ACC112 (cell line): Measurements from ENCODE around the gene CASP7.

Experiments
- H2AFZ ChIP-seq: fragments of 200-600 bp; sonication (generic); one replicate; pipeline ENCODE4 v1.6.0; 2017; ENCODE audit warnings: antibody characterized with exemption, low read length; ENCODE audit not compliant: unreplicated experiment
- H3K27ac ChIP-seq: fragments of 200-600 bp; sonication (generic); 2 replicates; pipeline ENCODE4 v1.5.1; 2014; ENCODE audit warnings: low read depth, mild to moderate bottlenecking, antibody characterized with exemption, low read length, moderate library complexity
- H3K27me3 ChIP-seq: fragments of 200-600 bp; sonication (generic); 2 replicates; pipeline ENCODE4 v1.6.1; 2014; ENCODE audit warnings: mild to moderate bottlenecking, antibody characterized with exemption, low read length, moderate library complexity, mixed read lengths; ENCODE audit not compliant: insufficient read depth
- H3K36me3 ChIP-seq: fragments of 200-600 bp; sonication (generic); 2 replicates; pipeline ENCODE4 v1.6.1; 2016; ENCODE audit warnings: mild to moderate bottlenecking, antibody characterized with exemption, low read length, moderate library complexity, mixed read lengths; ENCODE audit not compliant: insufficient read depth
- H3K4me1 ChIP-seq: fragments of 200-600 bp; sonication (generic); one replicate; pipeline ENCODE4 v1.6.1; 2016; ENCODE audit warnings: low read length, mixed read lengths; ENCODE audit not compliant: insufficient read depth, unreplicated experiment, control insufficient read depth
- H3K4me3 ChIP-seq: fragments of 200-600 bp; sonication (generic); 2 replicates; pipeline ENCODE4 v1.5.1; 2014; ENCODE audit warnings: mild to moderate bottlenecking, low read depth, low read length
- H3K79me2 ChIP-seq: fragments of 200-600 bp; sonication (generic); one replicate; pipeline ENCODE4 v1.6.0; 2016; ENCODE audit warnings: low read length; ENCODE audit not compliant: control insufficient read depth, unreplicated experiment, insufficient read depth

The CASP7 gene

GRCh38 chr10:113665806-113666354, 13.8 kb upstream of the CASP7 start:
- H3K27me3 ChIP-seq: peaks cover 10% of the 10 kb centered on the region; the same call in 1 of the 2 replicates
- H3K27ac ChIP-seq: no peak overlapping the region
- no peaks in the 10 kb centered on the region for H3K79me2 ChIP-seq
- peaks cover 13% of the 10 kb centered on the region for H3K4me1 ChIP-seq
- H3K36me3 ChIP-seq: no peaks in the 10 kb centered on the region
- no peak overlapping the region for H2AFZ ChIP-seq
- no peak overlapping the region for H3K4me3 ChIP-seq

- Histone ChIP-seq H3K4me3 (no peak overlapping the region), H3K27me3 (peaks cover 17% of the 10 kb centered on the region), H2AFZ (no peak overlapping the region), H3K27ac (no peak overlapping the region), H3K36me3 (no peaks in the 10 kb centered on the region), H3K79me2 (no peaks in the 10 kb centered on the region), H3K4me1 (peaks cover 13% of the 10 kb centered on the region)
These were observed 12.9 kb upstream of the CASP7 start for GRCh38 chr10:113666682-113667252.

- Histone ChIP-seq H2AFZ (peak overlapping the region; percentile 43), H3K27ac (peak overlapping the region; percentile 60)
These were observed 739 bp downstream of the CASP7 start for GRCh38 chr10:113680190-113681111.

GRCh38 chr10:113681533-113682470, 2.1 kb downstream of the CASP7 start:
- no peak overlapping the region for H3K27ac ChIP-seq
- H2AFZ ChIP-seq: no peak overlapping the region

More at GRCh38 chr10:113680190-113681111, 739 bp downstream of the CASP7 start:
- H3K4me1 ChIP-seq: peaks cover 19% of the 10 kb centered on the region
- H3K79me2 ChIP-seq: peaks cover 48% of the 10 kb centered on the region
- peak overlapping the region; percentile 100 for H3K4me3 ChIP-seq
- no peaks in the 10 kb centered on the region for H3K27me3 ChIP-seq
- peaks cover 4% of the 10 kb centered on the region; the same call in 1 of the 2 replicates for H3K36me3 ChIP-seq

GRCh38 chr10:113683300-113683699, 3.6 kb downstream of the CASP7 start:
- no peak overlapping the region for H3K27ac ChIP-seq
- peaks cover 13% of the 10 kb centered on the region for H3K36me3 ChIP-seq
- peaks cover 19% of the 10 kb centered on the region for H3K4me1 ChIP-seq
- H3K27me3 ChIP-seq: no peaks in the 10 kb centered on the region
- no peak overlapping the region for H2AFZ ChIP-seq
- no peak overlapping the region for H3K4me3 ChIP-seq
- H3K79me2 ChIP-seq: peaks cover 72% of the 10 kb centered on the region

More at GRCh38 chr10:113681533-113682470, 2.1 kb downstream of the CASP7 start:
- Histone ChIP-seq H3K79me2 (peaks cover 61% of the 10 kb centered on the region), H3K27me3 (no peaks in the 10 kb centered on the region), H3K4me3 (peak overlapping the region; percentile 100; the same call in 1 of the 2 replicates), H3K4me1 (peaks cover 19% of the 10 kb centered on the region), H3K36me3 (peaks cover 8% of the 10 kb centered on the region)

- no peak overlapping the region for H2AFZ ChIP-seq
- H3K27me3 ChIP-seq: no peaks in the 10 kb centered on the region
- peaks cover 14% of the 10 kb centered on the region for H3K4me1 ChIP-seq
- no peak overlapping the region for H3K4me3 ChIP-seq
- peaks cover 18% of the 10 kb centered on the region for H3K36me3 ChIP-seq
- peaks cover 86% of the 10 kb centered on the region for H3K79me2 ChIP-seq
- H3K27ac ChIP-seq: no peak overlapping the region
These were observed 6.3 kb downstream of the CASP7 start for GRCh38 chr10:113686028-113686427.

- no peaks in the 10 kb centered on the region for H3K27me3 ChIP-seq
- H3K79me2 ChIP-seq: peaks cover 88% of the 10 kb centered on the region
- no peak overlapping the region for H2AFZ ChIP-seq
- peaks cover 22% of the 10 kb centered on the region for H3K36me3 ChIP-seq
- H3K4me3 ChIP-seq: no peak overlapping the region
- no peak overlapping the region for H3K27ac ChIP-seq
- peaks cover 4% of the 10 kb centered on the region for H3K4me1 ChIP-seq
These were observed 7.3 kb downstream of the CASP7 start for GRCh38 chr10:113687037-113687436.

- H3K79me2 ChIP-seq: peaks cover 82% of the 10 kb centered on the region
- no peak overlapping the region for H2AFZ ChIP-seq
- no peaks in the 10 kb centered on the region for H3K27me3 ChIP-seq
- no peak overlapping the region for H3K4me3 ChIP-seq
- H3K4me1 ChIP-seq: no peaks in the 10 kb centered on the region
- H3K27ac ChIP-seq: no peak overlapping the region
- H3K36me3 ChIP-seq: peaks cover 38% of the 10 kb centered on the region
These were observed 9.3 kb downstream of the CASP7 start for GRCh38 chr10:113689057-113689456.

- Histone ChIP-seq H2AFZ (no peak overlapping the region), H3K79me2 (peaks cover 84% of the 10 kb centered on the region), H3K36me3 (peaks cover 41% of the 10 kb centered on the region), H3K4me3 (no peak overlapping the region), H3K27me3 (no peaks in the 10 kb centered on the region), H3K4me1 (no peaks in the 10 kb centered on the region), H3K27ac (no peak overlapping the region)
These were observed 9.9 kb downstream of the CASP7 start for GRCh38 chr10:113689574-113689973.

GRCh38 chr10:113690749-113691148, 11.0 kb downstream of the CASP7 start:
- Histone ChIP-seq H3K27me3 (no peaks in the 10 kb centered on the region), H3K36me3 (peaks cover 46% of the 10 kb centered on the region), H3K79me2 (peaks cover 83% of the 10 kb centered on the region), H2AFZ (no peak overlapping the region), H3K27ac (no peak overlapping the region), H3K4me1 (no peaks in the 10 kb centered on the region), H3K4me3 (no peak overlapping the region)
